Liver (tissue), 9 donors: ENCODE data around the gene MTA2. TPM values are rescaled to one million over a fixed set of nuclear protein-coding genes. Genes with fewer than 3 reads are reported as not detected.
"Not testable (repeated sequence)": the region's sequence is repeated elsewhere in the genome, so short reads cannot be mapped to it uniquely, and the experiment has no call there.

Experiments
- DNase-seq: peaks from one replicate; pipeline ENCODE4 v3.0.0-alpha.2; 2017; ENCODE audit warnings: low spot score
- H3K27ac ChIP-seq, 2 donors: one replicate each; pipeline ENCODE4 v1.7.0; 2013; ENCODE audit warnings: inconsistent platforms in 2 of 2, low read length in 2 of 2, control low read depth in 1 of 2, low read depth in 1 of 2, mild to moderate bottlenecking in 1 of 2
- H3K27me3 ChIP-seq, 4 donors: one replicate each; pipeline versions ENCODE4 v1.6.1 to v1.7.0; 2013; ENCODE audit warnings: low read length in 3 of 4, inconsistent platforms in 1 of 4, mild to moderate bottlenecking in 1 of 4, moderate library complexity in 1 of 4; ENCODE audit not compliant: control insufficient read depth in 4 of 4, insufficient read depth in 4 of 4
- H3K36me3 ChIP-seq, 4 donors: one replicate each; pipeline versions ENCODE4 v1.6.1 to v1.7.0; 2013; ENCODE audit warnings: low read length in 3 of 4, mild to moderate bottlenecking in 3 of 4, low read depth in 1 of 4, moderate library complexity in 1 of 4; ENCODE audit not compliant: control insufficient read depth in 4 of 4, insufficient read depth in 3 of 4
- H3K4me1 ChIP-seq, 4 donors: one replicate each; pipeline versions ENCODE4 v1.6.1 to v1.7.0; 2013; ENCODE audit warnings: low read length in 3 of 4, mild to moderate bottlenecking in 3 of 4, moderate library complexity in 1 of 4; ENCODE audit not compliant: control insufficient read depth in 4 of 4, insufficient read depth in 4 of 4
- H3K4me3 ChIP-seq, 3 donors: one replicate each; pipeline versions ENCODE4 v1.6.1 to v1.7.0; 2013; ENCODE audit warnings: low read length in 3 of 3, control low read depth in 1 of 3, low read depth in 1 of 3, mild to moderate bottlenecking in 1 of 3
- H3K9ac ChIP-seq, 2 donors: one replicate each; pipeline ENCODE4 v1.7.0; 2013; ENCODE audit warnings: low read length in 2 of 2, mild to moderate bottlenecking in 2 of 2, moderate library complexity in 2 of 2, control low read depth in 1 of 2, low read depth in 1 of 2
- H3K9me3 ChIP-seq, 4 donors: one replicate each; pipeline versions ENCODE4 v1.6.1 to v1.7.0; 2013; ENCODE audit warnings: low read length in 3 of 4; ENCODE audit not compliant: control insufficient read depth in 4 of 4
- EGR1 ChIP-seq, 2 donors: IDR thresholded peaks; 2 replicates each; pipeline ENCODE4 v1.6.1; 2016 to 2018; ENCODE audit warnings: antibody characterized with exemption in 2 of 2, low read depth in 2 of 2
- FOXA1 ChIP-seq: IDR thresholded peaks from 2 replicates; pipeline ENCODE4 v1.6.1; 2016; ENCODE audit warnings: antibody characterized with exemption
- FOXA2 ChIP-seq: IDR thresholded peaks from 2 replicates; pipeline ENCODE4 v1.6.1; 2016; ENCODE audit warnings: antibody characterized with exemption
- GABPA ChIP-seq, 2 donors: IDR thresholded peaks in 1 of 2; conservative IDR thresholded peaks in 1 of 2; 2 replicates each; pipeline ENCODE4 v1.6.1; 2016; ENCODE audit warnings: antibody characterized with exemption in 2 of 2, mild to moderate bottlenecking in 1 of 2, moderate library complexity in 1 of 2
- HNF4A ChIP-seq, 2 donors: conservative IDR thresholded peaks; 2 replicates each; pipeline ENCODE4 v1.6.1; 2016; ENCODE audit warnings: antibody characterized with exemption in 2 of 2, mild to moderate bottlenecking in 2 of 2
- HNF4G ChIP-seq: IDR thresholded peaks from 2 replicates; pipeline ENCODE4 v1.6.1; 2016; ENCODE audit warnings: antibody characterized with exemption
- JUND ChIP-seq, 2 donors: IDR thresholded peaks; 2 replicates each; pipeline ENCODE4 v1.6.1; 2016; ENCODE audit warnings: antibody characterized with exemption in 2 of 2
- NR2F2 ChIP-seq: IDR thresholded peaks from 2 replicates; pipeline ENCODE4 v1.6.1; 2016; ENCODE audit warnings: antibody characterized with exemption
- RAD21 ChIP-seq, 2 donors: IDR thresholded peaks; 2 replicates each; pipeline ENCODE4 v1.6.1; 2016; ENCODE audit warnings: antibody characterized with exemption in 2 of 2, mild to moderate bottlenecking in 2 of 2
- RXRA ChIP-seq, 2 donors: IDR thresholded peaks; 2 replicates each; pipeline ENCODE4 v1.6.1; 2017 to 2018; ENCODE audit warnings: antibody characterized with exemption in 2 of 2, mild to moderate bottlenecking in 1 of 2
- SP1 ChIP-seq: IDR thresholded peaks from 2 replicates; pipeline ENCODE4 v1.6.1; 2018; ENCODE audit warnings: antibody characterized with exemption, mild to moderate bottlenecking
- TAF1 ChIP-seq: conservative IDR thresholded peaks from 2 replicates; pipeline ENCODE4 v1.6.1; 2016; ENCODE audit warnings: antibody characterized with exemption, mild to moderate bottlenecking
- YY1 ChIP-seq: IDR thresholded peaks from 2 replicates; pipeline ENCODE4 v1.6.1; 2016; ENCODE audit warnings: antibody characterized with exemption, mild to moderate bottlenecking
- WGBS: extraction: QIAGEN DNeasy Blood & Tissue Kit; methylation state at CpG from one replicate; pipeline ENCODE4 v1.1.7; 2013; 5-methylcytosine and 5-hydroxymethylcytosine counted together
- polyA plus RNA-seq, 2 donors: library from polyadenylated mRNA; stranded (reverse) in 1 of 2; unstranded in 1 of 2; fragments of 200-250 nt in 1 of 2; fragments of >200 nt in 1 of 2; fragmentation: Nextera tagmentation in 1 of 2; extraction: Ambion mirVana in 1 of 2; gene quantifications; one replicate each; pipeline versions ENCODE4 v1.2.1 to v1.2.3, GENCODE V29; 2013 to 2015
- total RNA-seq, 2 donors: library from RNA; depleted of rRNA; stranded (reverse); fragments of >200 nt; gene quantifications; one replicate each; pipeline ENCODE4 v1.2.3, GENCODE V29; 2014
- TF ChIP-seq, protein P1 (sequence below): IDR thresholded peaks from 2 replicates; pipeline ENCODE4 v1.6.1; 2016; ENCODE audit warnings: antibody characterized with exemption
- TF ChIP-seq, protein P2 (sequence below): IDR thresholded peaks from 2 replicates; pipeline ENCODE4 v1.6.1; 2016; ENCODE audit warnings: antibody characterized with exemption, mild to moderate bottlenecking
- TF ChIP-seq, protein P3 (sequence below): IDR thresholded peaks from 2 replicates; pipeline ENCODE4 v1.6.1; 2016; ENCODE audit warnings: antibody characterized with exemption
- TF ChIP-seq, protein P4 (sequence below): fragments of 150-350 bp; IDR thresholded peaks from 2 replicates; pipeline ENCODE4 v1.5.1; 2017; ENCODE audit warnings: improper control_type of control experiment, low read depth, low read length; ENCODE audit not compliant: missing input control
- TF ChIP-seq, protein P5 (sequence below): IDR thresholded peaks from 2 replicates; pipeline ENCODE4 v1.6.1; 2016; ENCODE audit warnings: antibody characterized with exemption
- donor health status: healthy.
- donor health status: healthy.
- donor health status: healthy.
- donor health status: healthy.
- donor health status: healthy.

MTA2 gene
- total RNA-seq: 10 to 100 TPM; 43.1 to 55.3 TPM
- 10 to 100 TPM in 1 of 2 donors, 1 to 10 TPM in 1; 4.4 to 21.4 TPM for polyA plus RNA-seq

DNA sequence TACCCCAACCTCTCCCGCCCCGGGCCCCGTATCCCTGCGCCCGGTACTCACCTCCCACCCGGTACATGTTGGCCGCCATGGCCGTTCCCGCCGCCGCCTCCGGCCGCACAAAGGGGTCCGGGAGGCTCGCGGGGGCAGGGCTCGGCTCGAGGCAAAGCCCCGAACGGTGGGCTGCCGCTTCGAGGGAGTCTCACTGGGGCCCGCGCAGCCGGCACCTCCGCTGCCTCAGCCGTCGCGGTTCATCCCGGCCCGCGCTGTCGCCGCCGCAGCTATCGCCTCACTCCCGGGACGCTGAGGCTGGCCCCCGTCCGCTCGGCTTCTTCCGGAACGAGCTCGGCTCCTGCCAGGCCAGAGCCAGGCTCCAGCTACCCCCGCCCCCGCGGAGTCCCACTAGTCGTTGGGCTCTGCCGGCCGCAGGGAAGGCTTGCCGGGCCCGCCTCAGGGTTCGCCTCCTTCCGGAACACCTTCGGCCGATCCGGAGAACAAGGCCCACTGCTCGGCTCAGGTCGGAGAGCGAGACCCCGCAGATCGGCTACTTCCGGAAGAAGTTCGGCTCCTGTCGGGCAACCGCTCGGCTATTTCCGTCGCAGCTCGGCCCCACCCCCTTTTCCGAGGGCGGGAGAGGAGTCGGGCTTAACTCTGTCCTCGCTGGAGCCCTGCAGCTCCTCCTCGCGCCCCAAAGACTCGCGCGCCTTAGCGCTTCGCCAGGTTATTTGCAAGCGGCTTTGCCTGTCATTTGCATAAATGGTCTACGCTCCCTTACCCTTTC, at the start of gene MTA2:
MTA2 (minus strand) TSS at position 494 of the 769 bp plus-strand sequence; CDS start at position 79, 415 bp downstream.
- Histone ChIP-seq H3K36me3 (peaks cover 4 to 24% (median 15%) of the 10 kb centered on the region in 4 donors), H3K27ac (peak within 1 kb of the TSS; percentile 89 to 90), H3K4me1 (peaks cover 8 to 40% (median 26%) of the 10 kb centered on the region in 4 donors), H3K9ac (peak within 1 kb of the TSS; percentile 89 to 92), H3K27me3 (no peaks in the 10 kb centered on the region), H3K4me3 (peak within 1 kb of the TSS; percentile 82 to 87 (median 87)), H3K9me3 (no peaks in the 10 kb centered on the region)
- WGBS: under 1% methylated on average over 83 of the region's 83 CpGs
- peak; percentile 100 for DNase-seq
- TF ChIP-seq HNF4G (peak; percentile 92), FOXA1 (peak; percentile 21), SP1 (peak; percentile 51), RXRA (IDR thresholded peaks at IDR 0.05) (no peak), TAF1 (no peak), NR2F2 (peak; percentile 50), JUND (IDR thresholded peaks at IDR 0.05) (no peak), GABPA (IDR thresholded peaks at IDR 0.05 in 1 of 2, conservative IDR thresholded peaks at IDR 0.05 in 1 of 2) (peak; percentile 67 to 87), RAD21 (IDR thresholded peaks at IDR 0.05) (no peak), HNF4A (conservative IDR thresholded peaks at IDR 0.05) (no peak), YY1 (peak; percentile 36), EGR1 (IDR thresholded peaks at IDR 0.05; ENCODE audit: low read depth in 2 of 2) (peak; percentile 30 to 64), FOXA2 (no peak)
- TF ChIP-seq, protein P1, sequence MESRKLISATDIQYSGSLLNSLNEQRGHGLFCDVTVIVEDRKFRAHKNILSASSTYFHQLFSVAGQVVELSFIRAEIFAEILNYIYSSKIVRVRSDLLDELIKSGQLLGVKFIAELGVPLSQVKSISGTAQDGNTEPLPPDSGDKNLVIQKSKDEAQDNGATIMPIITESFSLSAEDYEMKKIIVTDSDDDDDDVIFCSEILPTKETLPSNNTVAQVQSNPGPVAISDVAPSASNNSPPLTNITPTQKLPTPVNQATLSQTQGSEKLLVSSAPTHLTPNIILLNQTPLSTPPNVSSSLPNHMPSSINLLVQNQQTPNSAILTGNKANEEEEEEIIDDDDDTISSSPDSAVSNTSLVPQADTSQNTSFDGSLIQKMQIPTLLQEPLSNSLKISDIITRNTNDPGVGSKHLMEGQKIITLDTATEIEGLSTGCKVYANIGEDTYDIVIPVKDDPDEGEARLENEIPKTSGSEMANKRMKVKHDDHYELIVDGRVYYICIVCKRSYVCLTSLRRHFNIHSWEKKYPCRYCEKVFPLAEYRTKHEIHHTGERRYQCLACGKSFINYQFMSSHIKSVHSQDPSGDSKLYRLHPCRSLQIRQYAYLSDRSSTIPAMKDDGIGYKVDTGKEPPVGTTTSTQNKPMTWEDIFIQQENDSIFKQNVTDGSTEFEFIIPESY: peak; percentile 94
- TF ChIP-seq, protein P2, sequence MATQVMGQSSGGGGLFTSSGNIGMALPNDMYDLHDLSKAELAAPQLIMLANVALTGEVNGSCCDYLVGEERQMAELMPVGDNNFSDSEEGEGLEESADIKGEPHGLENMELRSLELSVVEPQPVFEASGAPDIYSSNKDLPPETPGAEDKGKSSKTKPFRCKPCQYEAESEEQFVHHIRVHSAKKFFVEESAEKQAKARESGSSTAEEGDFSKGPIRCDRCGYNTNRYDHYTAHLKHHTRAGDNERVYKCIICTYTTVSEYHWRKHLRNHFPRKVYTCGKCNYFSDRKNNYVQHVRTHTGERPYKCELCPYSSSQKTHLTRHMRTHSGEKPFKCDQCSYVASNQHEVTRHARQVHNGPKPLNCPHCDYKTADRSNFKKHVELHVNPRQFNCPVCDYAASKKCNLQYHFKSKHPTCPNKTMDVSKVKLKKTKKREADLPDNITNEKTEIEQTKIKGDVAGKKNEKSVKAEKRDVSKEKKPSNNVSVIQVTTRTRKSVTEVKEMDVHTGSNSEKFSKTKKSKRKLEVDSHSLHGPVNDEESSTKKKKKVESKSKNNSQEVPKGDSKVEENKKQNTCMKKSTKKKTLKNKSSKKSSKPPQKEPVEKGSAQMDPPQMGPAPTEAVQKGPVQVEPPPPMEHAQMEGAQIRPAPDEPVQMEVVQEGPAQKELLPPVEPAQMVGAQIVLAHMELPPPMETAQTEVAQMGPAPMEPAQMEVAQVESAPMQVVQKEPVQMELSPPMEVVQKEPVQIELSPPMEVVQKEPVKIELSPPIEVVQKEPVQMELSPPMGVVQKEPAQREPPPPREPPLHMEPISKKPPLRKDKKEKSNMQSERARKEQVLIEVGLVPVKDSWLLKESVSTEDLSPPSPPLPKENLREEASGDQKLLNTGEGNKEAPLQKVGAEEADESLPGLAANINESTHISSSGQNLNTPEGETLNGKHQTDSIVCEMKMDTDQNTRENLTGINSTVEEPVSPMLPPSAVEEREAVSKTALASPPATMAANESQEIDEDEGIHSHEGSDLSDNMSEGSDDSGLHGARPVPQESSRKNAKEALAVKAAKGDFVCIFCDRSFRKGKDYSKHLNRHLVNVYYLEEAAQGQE: no peak
- TF ChIP-seq, protein P3, sequence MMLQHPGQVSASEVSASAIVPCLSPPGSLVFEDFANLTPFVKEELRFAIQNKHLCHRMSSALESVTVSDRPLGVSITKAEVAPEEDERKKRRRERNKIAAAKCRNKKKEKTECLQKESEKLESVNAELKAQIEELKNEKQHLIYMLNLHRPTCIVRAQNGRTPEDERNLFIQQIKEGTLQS: no peak
- TF ChIP-seq, protein P4, sequence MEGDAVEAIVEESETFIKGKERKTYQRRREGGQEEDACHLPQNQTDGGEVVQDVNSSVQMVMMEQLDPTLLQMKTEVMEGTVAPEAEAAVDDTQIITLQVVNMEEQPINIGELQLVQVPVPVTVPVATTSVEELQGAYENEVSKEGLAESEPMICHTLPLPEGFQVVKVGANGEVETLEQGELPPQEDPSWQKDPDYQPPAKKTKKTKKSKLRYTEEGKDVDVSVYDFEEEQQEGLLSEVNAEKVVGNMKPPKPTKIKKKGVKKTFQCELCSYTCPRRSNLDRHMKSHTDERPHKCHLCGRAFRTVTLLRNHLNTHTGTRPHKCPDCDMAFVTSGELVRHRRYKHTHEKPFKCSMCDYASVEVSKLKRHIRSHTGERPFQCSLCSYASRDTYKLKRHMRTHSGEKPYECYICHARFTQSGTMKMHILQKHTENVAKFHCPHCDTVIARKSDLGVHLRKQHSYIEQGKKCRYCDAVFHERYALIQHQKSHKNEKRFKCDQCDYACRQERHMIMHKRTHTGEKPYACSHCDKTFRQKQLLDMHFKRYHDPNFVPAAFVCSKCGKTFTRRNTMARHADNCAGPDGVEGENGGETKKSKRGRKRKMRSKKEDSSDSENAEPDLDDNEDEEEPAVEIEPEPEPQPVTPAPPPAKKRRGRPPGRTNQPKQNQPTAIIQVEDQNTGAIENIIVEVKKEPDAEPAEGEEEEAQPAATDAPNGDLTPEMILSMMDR: no peak
- TF ChIP-seq, protein P5, sequence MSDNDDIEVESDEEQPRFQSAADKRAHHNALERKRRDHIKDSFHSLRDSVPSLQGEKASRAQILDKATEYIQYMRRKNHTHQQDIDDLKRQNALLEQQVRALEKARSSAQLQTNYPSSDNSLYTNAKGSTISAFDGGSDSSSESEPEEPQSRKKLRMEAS: no peak

DNA sequence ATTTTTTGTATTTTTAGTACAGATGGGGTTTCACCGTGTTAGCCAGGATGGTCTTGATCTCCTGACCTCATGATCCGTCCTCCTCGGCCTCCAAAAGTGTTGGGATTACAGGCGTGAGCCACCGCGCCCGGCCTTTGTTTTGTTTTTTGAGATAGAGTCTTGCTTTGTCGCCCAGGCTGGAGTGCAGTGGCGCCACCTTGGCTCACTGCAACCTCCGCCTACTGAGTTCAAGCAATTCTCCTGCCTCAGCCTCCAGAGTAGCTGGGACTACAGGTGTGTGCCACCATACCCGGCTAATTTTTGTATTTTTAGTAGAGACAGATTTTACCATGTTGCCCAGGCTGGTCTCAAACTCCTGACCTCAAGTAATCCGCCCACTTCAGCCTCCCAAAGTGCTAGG, 48.6 kb upstream of the MTA2 start:
- H3K9me3 ChIP-seq, H3K4me3 ChIP-seq, H3K27ac ChIP-seq, DNase-seq, H3K9ac ChIP-seq, H3K27me3 ChIP-seq: not testable (repeated sequence)
- 95% methylated on average over 12 of the region's 12 CpGs for WGBS
- Histone ChIP-seq H3K4me1 (peaks cover 6 to 35% (median 31%) of the 10 kb centered on the region in 4 donors), H3K36me3 (peaks cover 0 to 12% (median 4%) of the 10 kb centered on the region in 4 donors)
